IPS-NIHi7 (cell line): ENCODE results near the gene CRTC1.
"Not testable (repeated sequence)": the region's sequence is repeated elsewhere in the genome, so short reads cannot be mapped to it uniquely, and the experiment has no call there.

Experiments used
- DNase-seq: peaks from one replicate; pipeline ENCODE4 v3.0.0; 2012; ENCODE audit warnings: mixed read lengths; ENCODE audit errors: extremely low spot score

The CRTC1 gene

GRCh38 chr19:18701250-18701608, 17.7 kb downstream of the CRTC1 start:
- DNase-seq = no peak

DNA sequence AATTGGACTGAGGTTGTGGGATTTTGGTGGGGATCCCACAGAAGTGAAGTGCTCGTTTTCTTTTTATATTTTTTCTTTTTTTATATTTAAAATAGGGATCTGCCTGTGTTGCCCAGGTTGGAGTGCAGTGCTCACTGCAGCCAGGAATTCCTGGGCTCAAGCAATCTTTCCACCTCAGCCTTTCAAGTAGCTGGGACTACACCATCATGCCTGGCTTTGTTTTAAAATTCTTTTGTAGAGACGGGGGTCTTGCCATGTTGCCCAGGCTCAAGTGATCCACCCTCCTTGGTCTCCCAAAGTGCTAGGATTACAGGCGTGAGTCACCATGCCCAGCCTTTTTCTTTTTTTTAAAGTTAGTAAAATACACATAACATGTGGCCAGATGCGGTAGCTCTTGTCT, 20.6 kb downstream of the CRTC1 start:
- no peak for DNase-seq

GRCh38 chr19:18704971-18705370, 21.5 kb downstream of the CRTC1 start:
- DNase-seq = no peak

GRCh38 chr19:18708452-18709231, 25.2 kb downstream of the CRTC1 start:
- no peak for DNase-seq

DNA sequence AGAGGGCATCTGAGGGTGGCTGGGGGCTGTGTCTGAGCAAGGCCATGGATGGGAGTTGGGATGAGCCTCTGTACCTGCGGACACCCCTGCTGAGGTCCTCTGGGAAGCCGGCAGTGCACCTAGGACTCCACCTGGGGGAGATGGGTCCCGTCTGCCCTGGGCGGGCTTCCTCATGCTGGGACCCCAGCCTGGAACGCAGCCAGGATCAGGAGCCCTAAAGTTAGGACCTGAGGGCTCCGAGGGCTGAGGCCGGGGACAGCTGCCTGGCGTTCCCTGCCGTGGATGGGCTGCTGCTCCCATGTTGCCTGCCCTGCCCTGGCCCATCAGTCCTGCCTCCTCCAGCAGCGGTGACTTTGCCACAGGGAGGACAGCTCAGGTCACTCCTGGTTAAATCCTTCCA, 26.1 kb downstream of the CRTC1 start:
- no peak for DNase-seq

DNA sequence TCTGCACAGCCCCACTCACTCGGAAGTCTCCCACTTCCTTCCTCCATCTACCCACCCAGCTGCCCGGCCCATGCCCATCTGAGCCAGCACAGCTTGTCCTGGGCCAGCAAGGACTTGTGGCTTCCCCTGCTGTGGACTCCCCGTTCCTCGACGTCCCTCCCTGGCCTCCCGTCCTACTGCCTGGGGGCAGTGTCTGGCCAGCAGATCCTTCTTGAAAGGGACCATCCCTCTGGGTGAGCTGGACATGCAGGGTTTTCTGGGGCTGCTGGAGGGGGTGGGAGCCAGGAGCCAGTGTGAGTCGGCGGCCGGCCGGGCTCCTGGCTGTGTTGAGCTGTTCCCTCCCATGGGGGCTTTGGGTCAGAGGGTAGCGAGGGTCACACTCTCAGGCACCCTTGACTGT, 26.7 kb downstream of the CRTC1 start:
- no peak for DNase-seq

GRCh38 chr19:18710996-18711751, 27.7 kb downstream of the CRTC1 start:
- no peak for DNase-seq

DNA sequence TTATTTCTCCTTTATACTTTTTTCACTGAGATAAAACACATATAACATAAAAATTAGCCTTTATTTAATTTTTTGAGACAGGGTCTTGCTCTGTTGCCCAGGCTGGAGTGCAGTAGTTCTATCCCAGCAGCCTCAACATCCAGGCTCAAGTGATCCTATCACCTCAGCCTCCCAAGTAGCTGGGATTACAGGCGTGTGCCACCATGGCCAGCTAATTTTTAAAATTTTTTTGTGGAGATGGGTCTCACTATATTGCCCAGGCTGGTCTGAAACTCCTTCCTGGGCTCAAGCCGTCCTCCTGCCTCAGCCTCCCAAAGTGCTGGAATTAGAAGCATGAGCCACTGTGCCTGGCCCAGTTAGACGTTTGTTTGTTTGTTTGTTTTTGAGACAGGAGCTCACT, 28.4 kb downstream of the CRTC1 start:
- DNase-seq = no peak

DNA sequence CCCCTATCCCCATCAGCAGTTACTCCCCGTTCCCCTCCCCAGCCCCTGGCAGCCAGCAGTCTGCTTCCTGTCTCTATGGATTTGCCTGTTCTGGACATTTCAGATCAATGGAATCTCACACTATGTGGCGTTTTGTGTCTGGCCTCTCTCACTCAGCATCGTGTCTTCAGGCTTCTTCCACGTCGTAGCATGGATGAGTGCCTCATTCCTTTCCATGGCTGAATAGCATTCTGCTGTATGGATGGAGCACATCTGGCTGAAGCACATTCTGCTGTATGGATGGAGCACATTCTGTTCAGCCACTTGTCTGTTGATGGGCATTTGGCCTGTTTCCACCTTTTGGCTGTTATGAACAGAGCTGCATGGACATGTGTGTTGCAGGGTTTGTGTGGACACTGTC, 29.5 kb downstream of the CRTC1 start:
- DNase-seq = no peak

DNA sequence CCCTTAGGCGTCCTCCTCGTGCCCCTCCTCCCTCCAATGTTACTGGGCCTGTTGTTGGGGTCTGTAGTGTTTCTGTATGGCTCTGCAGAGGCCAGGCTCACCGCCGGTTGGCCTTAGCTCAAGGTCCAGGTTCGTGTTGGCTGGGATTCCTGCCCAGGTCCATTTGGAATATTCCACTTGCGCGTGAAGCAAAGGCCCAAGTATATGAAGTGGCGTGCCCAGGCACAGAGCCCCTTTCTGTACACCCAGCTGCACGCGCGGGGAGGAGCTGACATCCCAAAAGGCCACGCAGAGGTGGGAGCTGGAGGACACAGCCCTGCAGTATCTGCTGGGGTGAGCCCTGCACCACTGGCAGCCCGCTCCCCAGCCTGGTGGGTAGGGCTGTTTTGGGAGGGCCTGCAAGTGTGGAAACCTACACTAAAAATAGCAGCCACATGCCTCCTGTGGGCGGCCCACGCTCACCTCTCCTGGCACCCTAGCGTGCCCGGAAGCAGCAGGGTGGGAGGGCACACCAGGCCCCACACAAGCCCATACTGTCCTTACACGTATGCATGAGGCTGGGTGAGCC, 30.2 kb downstream of the CRTC1 start:
- DNase-seq = no peak

GRCh38 chr19:18715416-18715815, 31.9 kb downstream of the CRTC1 start:
- DNase-seq = no peak

DNA sequence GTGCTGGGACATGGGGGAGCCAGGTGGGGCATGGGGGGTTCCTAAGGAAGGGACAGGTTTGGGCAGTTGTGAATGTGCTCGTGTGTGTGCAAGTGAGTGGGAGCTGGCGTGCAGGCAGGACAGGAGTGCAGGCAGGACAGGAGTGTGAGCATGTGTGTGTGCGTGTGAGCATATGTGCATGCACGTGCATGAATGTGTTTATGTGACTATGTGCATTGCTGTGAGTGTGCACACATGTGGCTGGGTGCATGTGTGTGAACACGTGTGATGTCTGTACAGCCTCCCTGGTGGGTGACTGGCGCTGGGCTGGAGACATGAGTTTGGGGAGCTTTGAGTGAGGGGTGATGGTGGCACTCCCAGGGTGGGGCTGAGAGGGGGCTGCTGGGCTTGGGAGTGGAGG, 33.4 kb downstream of the CRTC1 start:
- DNase-seq = no peak

GRCh38 chr19:18717601-18718000, 34.1 kb downstream of the CRTC1 start:
- DNase-seq = no peak

DNA sequence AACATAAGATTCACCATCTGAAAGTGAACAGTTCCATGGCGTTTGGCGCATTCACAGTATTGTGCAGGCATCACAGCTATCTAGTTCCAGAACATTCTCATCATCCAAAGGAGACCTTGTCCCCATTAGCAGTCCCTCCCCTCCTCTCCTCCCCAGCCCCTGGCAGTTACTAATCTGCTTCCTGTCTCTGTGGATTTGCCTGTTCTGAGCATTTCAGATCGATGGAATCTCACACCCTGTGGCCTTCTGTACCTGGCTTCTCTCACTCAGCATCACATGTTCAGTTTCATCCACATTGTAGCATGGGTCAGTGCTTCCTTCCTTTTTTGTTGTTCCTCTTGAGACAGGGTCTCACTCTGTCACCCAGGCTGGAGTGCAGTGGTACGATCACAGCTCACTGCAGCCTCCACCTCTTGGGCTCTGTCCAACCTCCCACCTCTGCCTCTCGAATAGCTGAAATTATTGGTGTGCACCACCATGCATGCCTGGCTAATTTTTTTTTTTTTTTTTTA, 34.6 kb downstream of the CRTC1 start:
- DNase-seq = no peak

- no peak for DNase-seq
Observed at GRCh38 chr19:18718846-18719458, 35.5 kb downstream of the CRTC1 start.

GRCh38 chr19:18719541-18719940, 36.1 kb downstream of the CRTC1 start:
- DNase-seq = no peak

GRCh38 chr19:18723871-18724377, 40.4 kb downstream of the CRTC1 start:
- no peak for DNase-seq

DNA sequence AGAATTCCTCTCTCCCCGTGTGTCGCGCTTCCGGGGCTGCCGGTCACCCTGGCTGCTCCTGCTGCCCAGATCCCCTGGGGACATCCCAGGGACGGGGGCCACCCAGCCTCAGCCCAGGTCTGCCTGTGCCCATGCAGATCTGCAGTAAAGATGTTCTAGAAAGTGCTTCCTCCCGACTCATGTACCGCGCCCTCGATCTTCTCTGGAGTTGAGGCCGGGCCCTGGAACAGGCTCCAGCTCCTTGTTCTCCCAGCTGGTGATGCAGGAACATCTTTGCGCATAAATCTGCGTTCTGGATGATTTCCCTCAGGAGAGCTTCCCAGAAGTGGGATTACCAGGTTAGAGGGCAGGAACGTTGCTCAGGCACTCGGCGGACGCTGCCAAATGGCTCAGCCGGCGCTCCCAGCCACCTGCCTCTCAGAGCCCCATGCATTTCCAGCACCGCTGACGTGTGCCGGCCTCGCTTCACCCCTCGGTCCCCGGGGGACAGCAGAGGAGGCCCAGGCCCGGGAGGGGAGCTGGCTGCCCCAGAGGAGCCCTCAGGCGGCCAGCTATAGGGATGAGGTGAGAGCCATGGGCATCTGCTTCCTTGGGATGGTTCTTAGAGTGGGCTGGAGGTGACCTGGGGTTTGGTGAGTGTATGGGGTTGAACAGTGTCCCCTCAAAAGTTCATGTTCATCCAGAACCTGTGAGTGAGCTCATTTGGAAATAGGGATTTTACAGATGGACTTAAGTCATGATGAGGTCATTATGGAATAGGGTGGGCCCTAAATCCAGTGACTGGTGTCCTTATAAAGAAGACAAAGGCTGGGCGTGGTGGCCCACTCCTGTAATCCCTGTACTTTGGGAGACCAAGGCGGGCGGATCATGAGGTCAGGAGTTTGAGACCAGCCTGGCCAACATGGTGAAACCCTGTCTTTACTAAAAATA, 42.6 kb downstream of the CRTC1 start:
- DNase-seq = no peak

DNA sequence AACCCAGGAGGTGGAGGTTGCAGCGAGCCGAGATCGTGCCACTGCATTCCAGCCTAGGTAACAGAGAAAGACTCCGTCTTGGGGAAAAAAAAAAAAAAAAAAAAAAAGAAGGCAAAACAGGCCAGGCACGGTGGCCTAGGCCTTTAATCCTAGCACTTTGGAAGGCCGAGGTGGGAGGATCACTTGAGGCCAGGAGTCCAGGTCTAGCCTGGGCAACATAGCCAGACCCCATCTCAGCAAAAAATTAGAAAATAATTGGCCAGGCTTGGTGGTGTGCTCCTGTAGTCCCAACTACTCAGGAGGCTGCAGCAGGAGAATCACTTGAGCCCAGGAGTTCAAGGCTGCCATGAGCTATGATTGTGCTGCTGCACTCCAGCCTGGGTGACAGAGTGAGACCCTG, 43.4 kb downstream of the CRTC1 start:
- no peak for DNase-seq

DNA sequence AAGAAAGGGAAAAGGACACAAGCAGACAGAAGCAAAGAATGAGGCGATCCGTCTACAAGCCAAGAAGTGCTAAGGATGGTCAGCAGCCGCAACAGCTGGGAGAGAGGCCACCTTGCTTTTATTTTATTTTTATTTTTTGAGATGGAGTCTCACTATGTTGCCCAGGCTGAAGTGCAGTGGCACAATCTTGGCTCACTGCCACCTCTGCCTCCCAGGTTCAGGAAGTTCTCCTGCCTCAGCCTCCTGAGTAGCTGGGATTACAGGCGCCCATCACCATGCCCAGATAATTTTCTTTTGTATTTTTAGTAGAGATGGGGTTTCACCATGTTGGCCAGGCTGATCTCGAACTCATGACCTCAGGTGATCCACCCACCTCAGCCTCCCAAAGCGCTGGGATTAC, 44.1 kb downstream of the CRTC1 start:
- not testable (repeated sequence) for DNase-seq

- no peak for DNase-seq
Observed at GRCh38 chr19:18729933-18730530, 46.6 kb downstream of the CRTC1 start.
